ENCODE data around the gene SAMD14. TPM values are rescaled to one million over a fixed set of nuclear protein-coding genes. Genes with fewer than 3 reads are reported as not detected.

The SAMD14 gene
- total RNA-seq, 2 experiments from 2014 or later, result 0.59 TPM; not detected in 1

DNA sequence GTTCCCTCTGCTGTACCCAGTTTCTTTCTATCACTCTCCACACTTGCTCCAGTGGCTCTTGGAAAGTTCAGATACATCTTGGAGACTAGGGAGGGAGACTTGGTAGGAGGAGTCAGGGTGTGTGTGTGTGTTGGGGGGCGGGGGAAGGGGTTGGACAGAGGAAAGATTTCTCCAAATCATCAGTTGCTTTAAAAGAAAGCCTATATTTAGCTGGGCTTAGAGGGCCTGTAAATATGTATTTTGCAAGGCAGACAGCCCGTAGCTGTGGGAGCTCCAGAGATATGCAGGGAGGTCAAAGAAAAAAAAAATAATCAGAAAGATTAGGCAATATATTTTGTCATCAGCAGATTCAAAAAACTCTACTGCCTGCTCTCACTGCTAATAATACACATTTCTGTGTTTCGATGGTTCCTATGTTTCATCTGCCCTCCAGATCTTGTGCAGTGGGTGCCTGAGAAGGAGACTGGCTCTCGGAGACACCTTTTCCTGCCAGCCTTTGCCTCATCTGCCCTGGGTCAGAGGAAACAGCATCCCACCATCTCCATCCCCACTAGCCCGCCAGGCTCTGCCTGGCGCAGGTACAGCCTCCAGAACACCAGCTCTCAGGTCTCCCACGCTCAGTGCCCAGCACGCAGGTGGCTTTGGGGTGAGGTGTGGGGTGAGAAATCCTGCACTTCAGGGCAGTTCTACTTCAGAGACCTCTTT is 25.3 kb upstream of the SAMD14 start:
- CTCF ChIA-PET (ENCODE audit: unreplicated experiment), result no interaction called here
- no peaks in the 10 kb centered on the region for H3K9me3 ChIP-seq (ENCODE audit: low read length)
- no peak overlapping the region for H2AFZ ChIP-seq (ENCODE audit: low read length)
- no peak for DNase-seq (ENCODE audit: low spot score)
- H3K4me3 ChIP-seq (ENCODE audit: low read depth, low read length, poor library complexity, severe bottlenecking), result no peak overlapping the region
- H3K79me2 ChIP-seq (ENCODE audit: insufficient read depth, low read depth, low read length), result peaks cover 8% of the 10 kb centered on the region
- H3K9me2 ChIP-seq (ENCODE audit: insufficient read depth, low read length), result no peaks in the 10 kb centered on the region
- intact Hi-C loops (cut with micrococcal nuclease; ENCODE audit: unreplicated experiment), result loop anchor here (10.0 kb wide), 1 partner anchor 480 kb away; the partner anchor contains the start of gene SPOP
- H3K4me2 ChIP-seq (ENCODE audit: low read length), result peak overlapping the region; percentile 31; the same call in 1 of the 2 replicates
- POLR2A ChIA-PET, result interaction anchor here (0.7 kb wide), 1 partner anchor 23 kb away, joined by 3 read pairs; no protein-coding TSS in a partner anchor
- H3K27ac ChIP-seq (ENCODE audit: low read depth, low read length, poor library complexity, severe bottlenecking), result no peak overlapping the region
- H3K36me3 ChIP-seq (ENCODE audit: insufficient read depth, low read length), result no peaks in the 10 kb centered on the region
- no TSS peak for BruUV-seq (replicated peaks)
- H4K20me1 ChIP-seq (ENCODE audit: insufficient read depth, low read length), result no peaks in the 10 kb centered on the region
- peaks cover 30% of the 10 kb centered on the region for H3K4me1 ChIP-seq (ENCODE audit: insufficient read depth, low read length, poor library complexity, severe bottlenecking)
- TF ChIP-seq, protein P1, sequence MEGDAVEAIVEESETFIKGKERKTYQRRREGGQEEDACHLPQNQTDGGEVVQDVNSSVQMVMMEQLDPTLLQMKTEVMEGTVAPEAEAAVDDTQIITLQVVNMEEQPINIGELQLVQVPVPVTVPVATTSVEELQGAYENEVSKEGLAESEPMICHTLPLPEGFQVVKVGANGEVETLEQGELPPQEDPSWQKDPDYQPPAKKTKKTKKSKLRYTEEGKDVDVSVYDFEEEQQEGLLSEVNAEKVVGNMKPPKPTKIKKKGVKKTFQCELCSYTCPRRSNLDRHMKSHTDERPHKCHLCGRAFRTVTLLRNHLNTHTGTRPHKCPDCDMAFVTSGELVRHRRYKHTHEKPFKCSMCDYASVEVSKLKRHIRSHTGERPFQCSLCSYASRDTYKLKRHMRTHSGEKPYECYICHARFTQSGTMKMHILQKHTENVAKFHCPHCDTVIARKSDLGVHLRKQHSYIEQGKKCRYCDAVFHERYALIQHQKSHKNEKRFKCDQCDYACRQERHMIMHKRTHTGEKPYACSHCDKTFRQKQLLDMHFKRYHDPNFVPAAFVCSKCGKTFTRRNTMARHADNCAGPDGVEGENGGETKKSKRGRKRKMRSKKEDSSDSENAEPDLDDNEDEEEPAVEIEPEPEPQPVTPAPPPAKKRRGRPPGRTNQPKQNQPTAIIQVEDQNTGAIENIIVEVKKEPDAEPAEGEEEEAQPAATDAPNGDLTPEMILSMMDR (conservative IDR thresholded peaks at IDR 0.05; ENCODE audit: low read length), result no peak
- TF ChIP-seq EZH2phosphoT487 (IDR thresholded peaks at IDR 0.05; ENCODE audit: borderline replicate concordance, low read depth, low read length), result no peak

- DNase-seq (ENCODE audit: low spot score), result no peak
- no peaks in the 10 kb centered on the region for H3K9me3 ChIP-seq (ENCODE audit: low read length)
- no TSS peak for BruUV-seq (replicated peaks)
- no peaks in the 10 kb centered on the region for H4K20me1 ChIP-seq (ENCODE audit: insufficient read depth, low read length)
- H3K27ac ChIP-seq (ENCODE audit: low read depth, low read length, poor library complexity, severe bottlenecking), result peak overlapping the region; percentile 2
- CTCF ChIA-PET (ENCODE audit: unreplicated experiment), result no interaction called here
- peaks cover 30% of the 10 kb centered on the region for H3K4me1 ChIP-seq (ENCODE audit: insufficient read depth, low read length, poor library complexity, severe bottlenecking)
- no peak overlapping the region for H2AFZ ChIP-seq (ENCODE audit: low read length)
- peaks cover 1% of the 10 kb centered on the region; the same call in 1 of the 2 replicates for H3K36me3 ChIP-seq (ENCODE audit: insufficient read depth, low read length)
- H3K9me2 ChIP-seq (ENCODE audit: insufficient read depth, low read length), result no peaks in the 10 kb centered on the region
- intact Hi-C loops (cut with micrococcal nuclease; ENCODE audit: unreplicated experiment), result loop anchor here (10.0 kb wide), 1 partner anchor 480 kb away; the partner anchor contains the start of gene SPOP
- POLR2A ChIA-PET, result interaction anchor here (0.7 kb wide), 1 partner anchor 23 kb away, joined by 3 read pairs; no protein-coding TSS in a partner anchor
- peaks cover 13% of the 10 kb centered on the region for H3K79me2 ChIP-seq (ENCODE audit: insufficient read depth, low read depth, low read length)
- no peak overlapping the region for H3K4me3 ChIP-seq (ENCODE audit: low read depth, low read length, poor library complexity, severe bottlenecking)
- TF ChIP-seq, protein P1 (conservative IDR thresholded peaks at IDR 0.05; ENCODE audit: low read length), result no peak
- no peak for TF ChIP-seq EZH2phosphoT487 (IDR thresholded peaks at IDR 0.05; ENCODE audit: borderline replicate concordance, low read depth, low read length)
- peak overlapping the region; percentile 31; the same call in 1 of the 2 replicates for H3K4me2 ChIP-seq (ENCODE audit: low read length)
These were observed 24.6 kb upstream of the SAMD14 start for GRCh38 chr17:50154604-50155003.

Measured in OCI-LY7 (cell line).